Activated T-helper 1 cell treated with anti-CD3 and anti-CD28 coated beads, Interleukin-12 subunit alpha, Interleukin-12 subunit beta, Interleukin-2, Interleukin-4 antibody, amounts not matched to agents 30 ng/mL and 10 ng/mL and 1 ng/mL, durations not matched to agents 14 hours and 24 hours and 36 hours (primary cell): Measurements from ENCODE around the gene EFNA1. TPM values are rescaled to one million over a fixed set of nuclear protein-coding genes. Genes with fewer than 3 reads are reported as not detected.
"Not testable (repeated sequence)": the region's sequence is repeated elsewhere in the genome, so short reads cannot be mapped to it uniquely, and the experiment has no call there.

Experiments used
- DNase-seq: peaks from one replicate; pipeline ENCODE4 v3.0.0; 2021; ENCODE audit warnings: low spot score
- H3K27ac Mint-ChIP-seq: one replicate; pipeline ENCODE4 v1.8.0; 2021; ENCODE audit warnings: mild to moderate bottlenecking, mixed read lengths
- H3K27me3 Mint-ChIP-seq: one replicate; pipeline ENCODE4 v1.8.0; 2022; ENCODE audit warnings: mild to moderate bottlenecking, moderate library complexity, mixed read lengths; ENCODE audit not compliant: insufficient read depth
- H3K36me3 Mint-ChIP-seq: one replicate; pipeline ENCODE4 v1.8.0; 2021; ENCODE audit warnings: low read depth, mixed read lengths
- H3K4me1 Mint-ChIP-seq: one replicate; pipeline ENCODE4 v1.8.0; 2021; ENCODE audit warnings: low read depth, mixed read lengths
- H3K4me3 Mint-ChIP-seq: one replicate; pipeline ENCODE4 v1.8.0; 2021; ENCODE audit warnings: mild to moderate bottlenecking, moderate library complexity, mixed read lengths
- H3K9me3 Mint-ChIP-seq: one replicate; pipeline ENCODE4 v1.8.0; 2021; ENCODE audit warnings: mixed read lengths
- intact Hi-C: fragments of 100-400 bp; cut with micrococcal nuclease; formaldehyde crosslinking; loops from one replicate; pipeline ENCODE4 v1.15.1; 2024
- total RNA-seq: library from RNA; stranded (reverse); gene quantifications from 2 replicates; pipeline ENCODE4 v1.2.3, GENCODE V29; 2022

EFNA1 gene
- total RNA-seq, 1 donor from 2014 or later = not detected

DNA sequence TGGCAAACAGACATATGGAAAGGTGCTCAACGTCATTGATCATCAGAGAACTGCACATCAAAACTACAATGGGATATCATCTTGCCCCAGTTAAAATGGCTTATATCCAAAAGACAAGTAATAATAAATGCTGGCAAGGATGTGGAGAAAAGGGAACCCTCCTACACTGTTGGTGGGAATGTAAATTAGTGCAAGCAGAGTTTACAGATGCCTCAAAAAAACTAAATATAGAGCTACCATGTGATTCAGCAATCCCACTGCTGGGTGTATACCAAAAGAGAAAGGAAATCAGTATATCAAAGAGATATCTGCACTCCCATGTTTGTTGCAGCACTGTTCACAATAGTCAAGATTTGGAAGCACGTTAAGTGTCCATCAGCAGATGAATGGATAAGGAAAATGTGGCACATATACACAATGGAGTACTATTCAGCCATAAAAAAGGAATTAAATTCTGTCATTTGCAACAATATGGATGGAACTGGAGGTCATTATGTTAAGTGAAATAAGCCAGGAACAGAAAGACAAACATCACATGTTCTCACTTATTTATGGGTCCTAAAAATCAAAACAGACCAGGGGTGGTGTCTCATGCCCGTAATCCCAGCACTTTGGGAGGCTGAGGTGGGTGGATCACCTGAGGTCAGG lies 28.4 kb downstream of the EFNA1 start:
- H3K36me3 Mint-ChIP-seq, H3K4me1 Mint-ChIP-seq, H3K9me3 Mint-ChIP-seq, DNase-seq, H3K4me3 Mint-ChIP-seq, intact Hi-C loops, H3K27ac Mint-ChIP-seq: not testable (repeated sequence)
- peaks cover 19% of the 10 kb centered on the region for H3K27me3 Mint-ChIP-seq

DNA sequence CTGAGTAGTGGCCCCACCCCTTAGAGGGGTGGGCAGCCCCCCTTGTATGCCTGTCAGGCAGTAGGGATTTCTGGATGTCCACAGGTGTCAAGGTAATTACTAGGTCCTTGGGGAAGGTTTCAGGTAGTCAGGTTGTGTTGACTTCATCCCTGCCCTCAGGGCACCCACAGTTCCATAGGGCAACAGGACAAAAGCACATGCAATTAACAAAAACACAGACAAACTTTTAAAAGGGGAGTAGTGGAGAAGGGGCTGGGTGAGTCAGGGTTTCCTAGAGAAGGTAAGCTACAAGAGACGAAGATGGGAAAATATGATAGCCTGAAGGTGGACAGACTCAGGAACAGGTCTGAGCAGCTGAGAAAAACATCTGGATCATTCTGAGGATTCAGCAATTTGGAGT lies 31.3 kb downstream of the EFNA1 start:
- no peak for DNase-seq
- Mint-ChIP-seq H3K36me3 (no peaks in the 10 kb centered on the region), H3K27ac (no peak overlapping the region), H3K9me3 (no peaks in the 10 kb centered on the region), H3K4me1 (no peaks in the 10 kb centered on the region), H3K27me3 (peaks cover 16% of the 10 kb centered on the region), H3K4me3 (no peak overlapping the region)
- intact Hi-C loops = no loop called here

DNA sequence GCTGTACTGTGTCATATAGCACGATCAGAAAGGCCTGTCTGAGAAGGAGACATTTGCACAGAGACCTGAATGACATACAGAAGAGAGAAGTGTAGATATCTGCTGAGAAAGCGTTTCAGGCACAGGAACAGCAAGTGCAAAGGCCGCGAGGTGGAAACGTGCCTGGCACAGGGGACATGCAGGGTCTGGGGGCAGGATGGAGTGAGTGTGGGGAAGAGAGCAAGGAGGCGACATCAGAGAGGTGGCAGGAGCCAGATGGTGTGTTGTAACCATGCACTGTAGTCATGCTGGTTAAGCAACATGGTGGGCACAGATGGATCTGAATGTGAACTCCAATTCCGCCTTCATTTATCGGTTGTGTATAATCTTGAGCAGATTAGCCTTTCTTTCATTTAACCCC lies 32.5 kb downstream of the EFNA1 start:
- no peak for DNase-seq
- peaks cover 11% of the 10 kb centered on the region for H3K27me3 Mint-ChIP-seq
- H3K4me1 Mint-ChIP-seq = no peaks in the 10 kb centered on the region
- no peak overlapping the region for H3K27ac Mint-ChIP-seq
- intact Hi-C loops = no loop called here
- H3K9me3 Mint-ChIP-seq = no peaks in the 10 kb centered on the region
- H3K36me3 Mint-ChIP-seq = no peaks in the 10 kb centered on the region
- no peak overlapping the region for H3K4me3 Mint-ChIP-seq

DNA sequence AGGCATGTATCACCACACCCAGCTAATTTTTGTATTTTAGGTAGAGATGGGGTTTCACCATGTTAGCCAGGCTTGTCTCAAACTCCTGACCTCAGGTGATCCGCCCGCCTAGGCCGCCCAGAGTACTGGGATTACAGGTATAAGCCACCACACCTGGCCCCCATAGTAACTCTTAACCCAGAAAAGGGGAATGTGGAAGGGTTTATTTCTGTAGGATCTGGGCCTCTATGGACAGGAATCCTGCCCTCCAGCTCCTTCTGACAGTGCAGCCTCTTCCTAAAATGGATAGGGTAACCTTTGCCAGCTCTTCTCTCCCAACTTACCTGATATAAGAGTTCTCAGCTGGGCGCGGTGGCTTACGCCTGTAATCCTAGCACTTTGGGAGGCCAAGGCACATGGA lies 35.0 kb downstream of the EFNA1 start:
- H3K27ac Mint-ChIP-seq, DNase-seq, H3K4me1 Mint-ChIP-seq, H3K27me3 Mint-ChIP-seq, H3K9me3 Mint-ChIP-seq, H3K4me3 Mint-ChIP-seq, H3K36me3 Mint-ChIP-seq, intact Hi-C loops: not testable (repeated sequence)

DNA sequence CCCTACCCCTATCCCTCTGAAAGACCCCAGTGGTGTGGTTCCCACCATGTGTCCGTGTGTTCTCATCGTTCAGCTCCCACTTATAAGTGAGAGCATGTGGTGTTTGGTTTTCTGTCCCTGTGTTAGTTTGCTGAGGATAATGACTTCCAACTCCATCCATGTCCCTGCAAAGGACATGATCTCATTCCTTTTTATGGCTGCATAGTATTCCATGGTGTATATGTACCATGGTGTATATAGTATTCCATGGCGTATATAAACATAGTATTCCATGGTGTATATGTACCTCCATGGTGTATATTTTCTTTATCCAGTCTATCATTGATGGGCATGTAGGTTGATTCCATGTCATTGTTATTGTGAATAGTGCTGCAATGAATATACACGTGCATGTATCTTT lies 36.1 kb downstream of the EFNA1 start:
- H3K36me3 Mint-ChIP-seq, H3K27me3 Mint-ChIP-seq, H3K27ac Mint-ChIP-seq, intact Hi-C loops, DNase-seq, H3K9me3 Mint-ChIP-seq, H3K4me3 Mint-ChIP-seq: not testable (repeated sequence)
- H3K4me1 Mint-ChIP-seq = peaks cover 14% of the 10 kb centered on the region

DNA sequence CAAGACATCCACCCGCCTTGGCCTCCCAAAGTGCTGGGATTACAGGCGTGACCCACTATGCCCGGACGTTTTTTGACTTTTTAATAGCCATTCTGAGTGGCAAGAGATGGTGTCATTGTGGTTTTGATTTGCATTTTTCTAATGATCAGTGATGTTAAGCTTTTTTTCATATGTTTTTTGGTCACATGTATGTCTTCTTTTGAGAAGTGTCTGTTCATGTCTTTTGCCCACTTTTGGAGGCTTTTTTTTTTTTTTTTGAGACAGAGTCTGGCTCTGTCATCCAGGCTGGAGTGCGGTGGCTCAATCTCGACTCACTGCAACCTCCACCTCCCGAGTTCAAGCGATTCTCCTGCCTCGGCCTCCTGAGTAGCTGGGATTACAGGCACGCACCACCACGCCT lies 36.9 kb downstream of the EFNA1 start:
- intact Hi-C loops = loop anchor here (5.0 kb wide), 1 partner anchor 37 kb away; the partner anchor contains the start of gene EFNA1
- DNase-seq, H3K4me3 Mint-ChIP-seq, H3K36me3 Mint-ChIP-seq, H3K27me3 Mint-ChIP-seq, H3K27ac Mint-ChIP-seq, H3K9me3 Mint-ChIP-seq: not testable (repeated sequence)
- H3K4me1 Mint-ChIP-seq = peaks cover 14% of the 10 kb centered on the region

DNA sequence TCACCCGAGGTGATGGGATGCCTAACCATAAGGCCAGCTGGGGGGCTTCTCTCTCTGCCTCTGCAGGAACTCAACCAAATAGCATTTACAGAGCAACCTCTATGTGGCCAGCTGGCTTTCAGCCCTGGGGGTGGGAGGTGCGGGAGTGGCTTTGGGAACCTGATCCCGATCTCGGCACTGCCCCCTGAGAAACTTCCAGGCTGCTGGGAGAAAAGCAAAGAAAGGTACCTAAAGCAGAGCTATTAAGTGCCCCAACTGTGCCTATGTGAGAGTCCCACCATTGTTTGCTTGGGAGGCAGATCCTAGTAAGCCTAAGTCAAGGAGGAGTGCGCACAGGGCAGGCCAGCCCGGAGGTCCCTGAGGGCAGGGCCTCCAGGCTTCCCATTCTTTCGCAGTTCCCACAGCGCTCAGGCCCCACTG lies 38.4 kb downstream of the EFNA1 start:
- Mint-ChIP-seq H3K36me3 (peaks cover 11% of the 10 kb centered on the region), H3K4me3 (no peak overlapping the region), H3K27ac (no peak overlapping the region), H3K9me3 (no peaks in the 10 kb centered on the region), H3K4me1 (peaks cover 18% of the 10 kb centered on the region), H3K27me3 (peaks cover 8% of the 10 kb centered on the region)
- intact Hi-C loops = loop anchor here (5.0 kb wide), 1 partner anchor 39 kb away; the partner anchor contains the start of gene EFNA1
- DNase-seq = no peak

DNA sequence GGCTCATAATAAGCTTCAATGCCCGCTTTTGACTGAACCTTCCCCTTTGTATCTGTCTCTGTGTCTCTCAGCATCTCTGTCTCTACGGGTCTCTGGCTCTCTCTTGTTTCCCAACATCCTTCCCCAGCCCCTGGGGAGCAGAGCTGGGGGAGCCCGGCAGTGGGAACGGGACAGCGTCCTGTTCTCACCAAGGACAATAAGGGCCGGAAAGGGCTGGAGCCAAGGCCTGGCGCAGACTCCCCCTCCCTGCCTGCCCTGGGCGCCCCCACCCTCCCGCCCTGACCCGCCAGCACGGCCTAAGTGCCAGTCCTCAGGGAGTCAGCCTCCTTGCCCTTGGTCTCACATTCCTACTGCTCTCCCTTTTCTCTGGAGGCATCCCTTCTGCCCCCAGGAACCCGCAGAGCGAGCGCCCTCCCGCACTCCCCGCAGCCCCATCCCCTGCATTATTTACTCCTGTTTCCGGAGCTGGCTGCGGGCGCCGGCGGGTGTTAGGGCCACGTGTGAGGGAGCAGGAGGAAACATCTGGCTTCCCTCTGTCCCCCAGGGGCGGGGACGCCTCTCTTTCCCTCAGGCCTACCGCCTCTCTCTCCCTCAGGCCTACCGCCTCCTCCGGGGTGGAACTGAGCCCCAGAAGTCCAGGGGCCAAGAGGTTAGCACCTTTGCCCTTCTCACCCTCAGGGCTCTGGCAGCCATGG lies 38.9 kb downstream of the EFNA1 start:
- no peak overlapping the region for H3K4me3 Mint-ChIP-seq
- peaks cover 14% of the 10 kb centered on the region for H3K36me3 Mint-ChIP-seq
- intact Hi-C loops = loop anchor here (1.0 to 5.0 kb wide), 2 partner anchors 39 to 75 kb away; partner anchors contain the start of gene EFNA1
- no peak overlapping the region for H3K27ac Mint-ChIP-seq
- H3K9me3 Mint-ChIP-seq = no peaks in the 10 kb centered on the region
- H3K27me3 Mint-ChIP-seq = peaks cover 8% of the 10 kb centered on the region
- no peak for DNase-seq
- peaks cover 18% of the 10 kb centered on the region for H3K4me1 Mint-ChIP-seq

DNA sequence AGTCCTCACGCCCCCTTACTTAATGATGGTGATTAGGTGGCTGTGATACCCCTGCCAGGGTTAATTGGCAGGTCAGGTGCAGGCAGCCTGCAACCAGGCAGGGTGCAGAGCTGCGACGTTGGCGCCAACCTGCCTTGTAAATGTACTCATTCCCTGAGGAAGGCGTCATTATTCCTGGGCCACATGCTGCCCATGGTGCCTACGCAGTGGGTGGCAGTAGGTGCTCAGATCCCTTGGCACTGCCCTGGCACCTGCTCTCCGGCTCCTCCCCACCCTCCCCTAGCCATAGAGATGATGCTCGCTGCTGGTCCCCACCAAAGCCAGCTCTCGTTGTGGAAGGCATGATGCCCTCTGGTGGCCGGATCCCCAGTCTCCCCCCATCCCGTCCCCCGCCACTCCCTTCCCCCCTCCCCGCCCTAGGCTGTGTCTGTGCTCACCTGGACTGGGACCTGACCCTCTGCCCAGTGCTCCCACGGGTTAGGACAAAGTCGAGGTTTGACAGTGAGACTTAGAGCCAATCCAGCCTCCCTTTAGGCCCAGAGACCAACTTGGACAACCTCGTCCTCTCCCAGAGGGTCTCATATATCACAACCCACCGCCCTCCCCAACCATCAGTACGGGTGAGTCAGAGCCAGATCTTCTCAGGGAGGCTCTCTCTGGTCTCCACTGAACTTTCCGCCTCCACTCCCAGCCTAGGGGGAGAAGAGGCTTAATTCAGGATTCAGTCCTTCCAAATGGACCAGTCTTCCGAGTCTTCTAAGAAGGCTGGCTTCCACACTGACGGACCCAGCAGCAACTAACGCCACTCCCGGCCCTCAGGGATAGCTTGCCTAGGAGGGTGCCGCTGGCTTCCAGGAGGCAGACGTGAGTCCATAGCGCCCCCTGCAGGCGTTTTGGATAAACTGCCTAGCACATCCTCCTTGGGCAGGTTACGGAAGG lies 39.8 kb downstream of the EFNA1 start:
- DNase-seq = peak; percentile 77
- Mint-ChIP-seq H3K9me3 (no peaks in the 10 kb centered on the region), H3K4me3 (peak overlapping the region; percentile 53), H3K36me3 (peaks cover 16% of the 10 kb centered on the region), H3K27me3 (peaks cover 8% of the 10 kb centered on the region), H3K27ac (peak overlapping the region; percentile 61), H3K4me1 (peaks cover 25% of the 10 kb centered on the region)
- intact Hi-C loops = loop anchor here (1.0 to 5.0 kb wide), 3 partner anchors 40 to 81 kb away; partner anchors contain the start of gene EFNA1

DNA sequence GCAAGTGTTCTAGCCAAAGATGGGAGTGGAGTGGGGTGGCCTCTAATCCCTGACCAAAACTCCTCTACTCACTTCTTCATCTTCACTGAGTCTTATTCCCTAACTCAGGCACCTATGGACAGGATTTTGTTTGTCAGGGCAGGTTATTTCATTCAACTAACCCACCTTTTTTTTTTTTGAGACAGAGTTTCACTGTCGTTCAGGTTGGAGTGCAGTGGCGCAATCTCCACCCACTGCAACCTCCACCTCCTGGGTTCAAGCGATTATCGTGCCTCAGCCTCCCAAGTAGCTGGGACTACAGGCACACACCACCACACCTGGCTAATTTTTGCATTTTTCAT lies 40.4 kb downstream of the EFNA1 start:
- not testable (repeated sequence) for H3K27ac Mint-ChIP-seq, H3K27me3 Mint-ChIP-seq, H3K9me3 Mint-ChIP-seq, H3K4me3 Mint-ChIP-seq, DNase-seq
- intact Hi-C loops = loop anchor here (1.0 to 5.0 kb wide), 2 partner anchors 41 to 82 kb away; partner anchors contain the start of gene EFNA1
- Mint-ChIP-seq H3K4me1 (peaks cover 28% of the 10 kb centered on the region), H3K36me3 (peaks cover 17% of the 10 kb centered on the region)

DNA sequence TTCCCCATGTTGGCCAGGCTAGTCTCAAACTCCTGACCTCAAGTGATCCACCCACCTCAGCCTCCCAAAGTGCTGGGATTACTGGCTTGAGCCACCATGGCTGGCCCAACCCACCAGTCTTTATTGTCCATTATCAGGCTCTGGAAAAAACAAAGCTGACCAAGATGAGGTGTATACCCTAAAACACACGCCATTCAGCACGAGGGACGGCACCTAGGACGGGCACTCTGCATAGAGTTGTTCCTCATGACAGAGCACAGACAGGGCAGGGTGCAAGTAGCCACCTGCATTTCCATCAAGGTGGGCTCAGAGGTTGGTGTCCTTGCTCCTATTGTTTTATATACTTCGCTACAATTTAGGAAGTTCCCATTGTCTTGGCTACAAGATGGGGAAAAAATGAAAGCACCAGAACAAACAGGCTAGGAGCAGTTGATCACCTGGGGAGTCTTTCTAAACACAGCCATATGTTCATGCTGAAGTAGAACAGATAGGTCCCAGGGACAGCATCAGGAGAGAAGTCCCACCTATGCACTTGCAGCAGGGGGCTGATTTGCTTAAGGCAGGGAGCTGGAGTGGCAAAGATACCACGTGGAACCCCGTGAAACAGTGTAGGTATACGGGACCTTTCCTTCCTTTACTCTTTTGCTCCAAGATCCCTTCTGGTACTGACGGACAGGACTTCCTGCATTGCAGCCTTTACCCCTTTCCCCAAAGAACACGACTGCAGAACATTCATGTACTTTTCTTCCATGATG lies 41.0 kb downstream of the EFNA1 start:
- peaks cover 18% of the 10 kb centered on the region for H3K36me3 Mint-ChIP-seq
- peaks cover 34% of the 10 kb centered on the region for H3K4me1 Mint-ChIP-seq
- intact Hi-C loops = loop anchor here (1.0 to 5.0 kb wide), 2 partner anchors 41 to 82 kb away; partner anchors contain the start of gene EFNA1
- H3K27ac Mint-ChIP-seq = no peak overlapping the region
- peaks cover 8% of the 10 kb centered on the region for H3K27me3 Mint-ChIP-seq
- no peak overlapping the region for H3K4me3 Mint-ChIP-seq
- H3K9me3 Mint-ChIP-seq = no peaks in the 10 kb centered on the region
- DNase-seq = no peak

DNA sequence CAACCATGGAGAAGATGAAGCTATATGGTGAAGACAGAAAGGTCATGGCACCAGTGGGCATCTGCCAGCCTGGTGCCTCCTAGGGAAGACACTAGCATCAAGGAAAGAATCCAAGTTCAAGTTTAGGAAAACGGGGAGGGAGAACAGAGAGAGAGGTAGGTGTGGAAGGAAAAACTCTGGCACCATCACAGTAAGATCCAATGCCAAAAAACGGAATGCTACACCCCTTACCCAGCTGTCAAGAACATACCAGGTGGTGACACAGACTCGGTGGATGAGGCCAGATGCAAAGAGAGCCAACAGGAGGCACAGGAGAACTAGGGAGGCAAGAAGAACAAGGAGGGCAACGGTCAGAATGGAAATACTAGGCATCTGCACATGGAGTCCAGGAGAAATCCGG lies 41.9 kb downstream of the EFNA1 start:
- H3K27ac Mint-ChIP-seq = no peak overlapping the region
- H3K4me3 Mint-ChIP-seq = no peak overlapping the region

More for the DNA sequence above, 41.9 kb downstream of the EFNA1 start:
- Mint-ChIP-seq H3K9me3 (no peaks in the 10 kb centered on the region), H3K4me1 (peaks cover 35% of the 10 kb centered on the region), H3K27me3 (peaks cover 4% of the 10 kb centered on the region), H3K36me3 (peaks cover 18% of the 10 kb centered on the region)
- intact Hi-C loops = loop anchor here (5.0 kb wide), 1 partner anchor 42 kb away; the partner anchor contains the start of gene EFNA1
- DNase-seq = no peak
